Measurements from ENCODE around the gene RCOR2.
A peak's percentile ranks its signal among the peaks of the same experiment; 100 is the strongest.
"Not testable (repeated sequence)": the region's sequence is repeated elsewhere in the genome, so short reads cannot be mapped to it uniquely, and the experiment has no call there.

The RCOR2 gene

DNA sequence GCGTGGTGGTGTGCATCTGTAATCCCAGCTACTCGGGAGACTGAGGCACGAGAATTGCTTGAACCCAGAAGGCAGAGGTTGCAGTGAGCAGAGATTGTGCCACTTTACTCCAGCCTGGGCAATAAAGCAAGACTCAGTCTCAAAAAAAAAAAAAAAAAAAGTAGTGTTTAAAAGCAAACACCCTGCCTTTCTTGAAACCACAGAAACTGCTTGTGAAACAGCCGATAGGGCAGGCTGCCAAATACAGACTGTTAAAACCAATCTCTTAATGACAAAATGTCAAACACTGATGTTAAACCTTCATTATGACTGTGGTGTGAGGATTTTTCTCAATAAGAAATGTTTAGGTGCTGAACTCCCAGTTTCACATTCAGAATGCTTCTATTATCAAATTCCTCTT, 50.8 kb downstream of the RCOR2 start:
- Mint-ChIP-seq H3K4me3 (peak overlapping the region; percentile 61), H3K4me1 (peaks cover 70% of the 10 kb centered on the region), H3K27me3 (no peaks in the 10 kb centered on the region), H3K9me3 (no peaks in the 10 kb centered on the region), H3K27ac (ENCODE audit: low read depth) (peak overlapping the region; percentile 80), H3K36me3 (ENCODE audit: insufficient read depth) (peaks cover 13% of the 10 kb centered on the region)
- peak; percentile 89 for ATAC-seq (replicated peaks; ENCODE audit: extremely low read depth, poor library complexity, severe bottlenecking)
- peak; percentile 50 to 76 for DNase-seq (ENCODE audit: low spot score in 2 of 2)

DNA sequence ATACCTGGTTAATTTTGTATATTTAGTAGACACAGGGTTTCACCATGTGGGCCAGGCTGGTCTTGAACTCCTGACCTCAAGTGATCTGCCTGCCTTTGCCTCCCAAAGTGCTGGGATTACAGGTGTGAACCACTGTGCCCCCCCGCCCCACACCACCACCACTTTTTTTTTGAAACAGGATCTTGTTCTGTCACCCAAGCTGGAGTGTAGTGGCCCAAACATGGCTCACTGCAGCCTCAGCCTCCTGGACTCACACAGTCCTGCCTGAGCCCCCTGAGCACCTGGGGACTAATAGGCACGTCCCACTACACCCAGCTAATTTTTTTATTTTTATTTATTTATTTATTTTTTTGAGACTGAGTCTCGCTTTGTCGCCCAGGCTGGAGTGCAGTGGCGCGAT, 53.3 kb downstream of the RCOR2 start:
- DNase-seq (ENCODE audit: low spot score in 2 of 2); H3K27ac Mint-ChIP-seq (ENCODE audit: low read depth); H3K27me3 Mint-ChIP-seq; H3K9me3 Mint-ChIP-seq; ATAC-seq (replicated peaks; ENCODE audit: extremely low read depth, poor library complexity, severe bottlenecking): not testable (repeated sequence)
- H3K4me3 Mint-ChIP-seq: peak overlapping the region; percentile 30
- H3K4me1 Mint-ChIP-seq: peaks cover 49% of the 10 kb centered on the region
- H3K36me3 Mint-ChIP-seq (ENCODE audit: insufficient read depth): peaks cover 23% of the 10 kb centered on the region

DNA sequence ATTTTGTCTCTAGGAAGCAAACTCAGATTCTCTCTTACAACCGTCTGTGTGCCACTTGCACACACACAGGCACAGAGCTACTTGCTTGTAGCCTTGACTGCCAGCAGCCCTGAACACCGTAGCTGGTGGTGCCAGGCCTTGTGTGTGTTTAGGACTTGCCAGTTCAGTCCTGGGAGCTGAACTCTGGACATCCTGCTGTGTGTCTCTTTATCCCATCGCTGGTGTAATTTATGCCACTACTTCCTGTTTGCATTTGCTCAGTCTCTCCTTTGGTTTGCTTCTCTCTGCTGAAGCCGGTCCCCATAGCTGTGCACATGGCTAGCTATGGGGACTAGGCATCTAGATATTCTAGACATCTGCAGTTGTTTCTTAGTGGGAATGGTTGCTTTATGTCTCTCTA, 54.0 kb downstream of the RCOR2 start:
- H3K27me3 Mint-ChIP-seq: no peaks in the 10 kb centered on the region
- DNase-seq (ENCODE audit: low spot score in 2 of 2): no peak
- no peaks in the 10 kb centered on the region for H3K9me3 Mint-ChIP-seq
- peak overlapping the region; percentile 30 for H3K4me3 Mint-ChIP-seq
- H3K4me1 Mint-ChIP-seq: peaks cover 44% of the 10 kb centered on the region
- peak overlapping the region; percentile 78 for H3K27ac Mint-ChIP-seq (ENCODE audit: low read depth)
- no peak for ATAC-seq (replicated peaks; ENCODE audit: extremely low read depth, poor library complexity, severe bottlenecking)
- peaks cover 23% of the 10 kb centered on the region for H3K36me3 Mint-ChIP-seq (ENCODE audit: insufficient read depth)

Data from central memory CD8-positive, alpha-beta T cell (primary cell).